ENCODE results near the gene C20orf144.

Gene C20orf144

GRCh38 chr20:33650111-33650752 is 11.9 kb upstream of the C20orf144 start:
- no peak for DNase-seq (ENCODE audit: low read depth)

GRCh38 chr20:33650753-33651561 is 11.2 kb upstream of the C20orf144 start:
- no peak for DNase-seq (ENCODE audit: low read depth)

DNA sequence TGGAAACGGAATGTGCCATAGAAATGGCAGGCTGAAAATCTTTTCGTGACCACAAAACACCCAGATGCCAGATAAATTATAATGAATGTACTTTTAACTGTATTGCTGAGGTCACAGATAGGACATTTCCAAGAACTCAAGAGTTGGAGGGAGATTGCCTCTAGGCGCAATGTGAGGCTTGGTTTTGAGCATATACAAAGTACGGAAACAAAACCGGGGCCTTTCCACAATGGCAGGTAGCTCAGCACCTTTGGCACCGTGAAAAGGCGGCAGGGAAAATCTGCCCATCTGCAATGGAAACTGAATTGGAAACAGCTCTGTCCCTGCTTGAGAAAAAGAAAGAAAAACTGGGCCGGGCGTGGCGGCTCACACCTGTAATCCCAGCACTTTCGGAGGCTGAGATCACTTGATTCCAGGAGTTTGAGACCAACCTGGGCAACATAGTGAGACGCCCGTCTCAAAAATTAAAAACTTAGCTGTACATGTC is 10.5 kb upstream of the C20orf144 start:
- no peak for DNase-seq (ENCODE audit: low read depth)

DNA sequence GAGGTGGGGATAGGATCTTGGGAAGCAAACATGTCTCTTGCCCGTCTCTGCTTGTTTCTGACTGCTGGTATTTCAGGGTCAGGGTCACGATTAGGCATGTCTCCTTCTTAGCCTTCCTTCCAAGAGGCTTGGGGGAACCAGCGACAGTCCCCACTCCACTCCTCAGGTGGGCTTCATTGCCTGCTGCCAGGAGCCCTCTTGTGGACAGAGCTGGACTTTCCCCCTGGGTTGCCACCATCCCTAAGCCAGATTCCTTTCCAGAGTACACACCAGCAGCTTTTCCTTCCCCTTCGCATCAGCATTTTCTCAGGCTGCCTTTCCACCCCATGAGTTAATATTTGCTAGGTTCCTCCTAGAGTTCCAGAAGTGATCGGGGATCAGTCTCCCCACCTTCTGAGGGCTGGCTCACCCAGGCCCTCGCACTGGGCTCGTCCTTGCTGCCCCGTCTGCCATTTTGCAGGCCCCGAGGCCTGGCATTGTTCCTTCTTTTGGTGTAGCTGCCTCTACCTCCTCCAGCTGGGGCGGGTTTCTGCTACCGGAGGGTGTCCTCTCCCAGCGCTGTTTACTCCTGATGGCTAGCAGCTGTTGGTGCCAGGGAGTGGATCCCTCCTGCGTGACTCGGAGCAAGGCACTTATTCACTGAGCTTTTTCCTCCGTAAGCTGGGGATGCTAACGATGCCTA is 8.8 kb upstream of the C20orf144 start:
- DNase-seq (ENCODE audit: low read depth): peak; percentile 62

GRCh38 chr20:33653900-33654596 is 8.1 kb upstream of the C20orf144 start:
- no peak for DNase-seq (ENCODE audit: low read depth)

- no peak for DNase-seq (ENCODE audit: low read depth)
Observed at GRCh38 chr20:33654680-33655161, 7.4 kb upstream of the C20orf144 start.

DNA sequence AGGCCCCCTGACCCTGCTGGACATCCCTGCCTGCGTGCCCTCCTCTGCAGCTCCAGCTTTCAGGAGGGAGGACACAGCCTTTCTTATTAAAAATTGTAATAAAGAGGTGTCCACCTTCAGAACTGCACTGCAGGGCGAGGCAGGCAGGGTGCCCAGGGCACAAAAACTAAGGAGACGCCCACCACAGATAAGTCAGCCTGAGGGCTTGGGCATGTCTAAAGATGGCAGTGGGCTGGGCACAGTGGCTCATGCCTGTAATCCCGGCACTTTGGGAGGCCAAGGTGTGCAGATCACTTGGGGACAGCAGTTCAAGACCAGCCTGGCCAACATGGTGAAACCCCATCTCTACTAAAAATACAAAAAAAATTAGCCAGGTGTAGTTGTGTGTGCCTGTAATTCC is 7.0 kb upstream of the C20orf144 start:
- no peak for DNase-seq (ENCODE audit: low read depth)

GRCh38 chr20:33656010-33656782 is 5.9 kb upstream of the C20orf144 start:
- DNase-seq (ENCODE audit: low read depth): no peak

- no peak for DNase-seq (ENCODE audit: low read depth)
Observed at GRCh38 chr20:33656783-33657703, 5.1 kb upstream of the C20orf144 start.

DNA sequence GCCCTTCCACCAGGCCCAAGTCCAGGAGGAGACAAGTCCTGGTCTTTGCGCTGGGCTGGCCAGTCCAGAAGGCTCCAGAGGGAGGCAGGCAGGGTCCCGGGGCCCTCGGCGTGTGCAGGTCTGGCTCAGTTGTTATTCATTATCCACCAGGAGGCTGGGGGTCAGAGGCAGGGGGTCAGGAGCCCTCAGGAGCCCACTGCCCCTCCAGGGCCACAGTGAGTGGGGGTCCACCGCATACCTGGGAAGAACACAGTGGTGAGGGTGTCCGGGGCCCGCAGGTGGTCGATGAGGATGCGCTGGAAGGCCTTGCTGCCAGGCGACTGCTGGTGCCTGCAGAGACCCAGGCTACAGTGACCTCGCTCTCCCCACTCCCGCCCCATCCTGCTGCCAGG is 4.4 kb upstream of the C20orf144 start:
- no peak for DNase-seq (ENCODE audit: low read depth)

GRCh38 chr20:33658510-33658909 is 3.6 kb upstream of the C20orf144 start:
- no peak for DNase-seq (ENCODE audit: low read depth)

GRCh38 chr20:33658929-33659328 is 3.2 kb upstream of the C20orf144 start:
- DNase-seq (ENCODE audit: low read depth): no peak

- DNase-seq (ENCODE audit: low read depth): no peak
Observed at GRCh38 chr20:33659341-33660034, 2.6 kb upstream of the C20orf144 start.

DNA sequence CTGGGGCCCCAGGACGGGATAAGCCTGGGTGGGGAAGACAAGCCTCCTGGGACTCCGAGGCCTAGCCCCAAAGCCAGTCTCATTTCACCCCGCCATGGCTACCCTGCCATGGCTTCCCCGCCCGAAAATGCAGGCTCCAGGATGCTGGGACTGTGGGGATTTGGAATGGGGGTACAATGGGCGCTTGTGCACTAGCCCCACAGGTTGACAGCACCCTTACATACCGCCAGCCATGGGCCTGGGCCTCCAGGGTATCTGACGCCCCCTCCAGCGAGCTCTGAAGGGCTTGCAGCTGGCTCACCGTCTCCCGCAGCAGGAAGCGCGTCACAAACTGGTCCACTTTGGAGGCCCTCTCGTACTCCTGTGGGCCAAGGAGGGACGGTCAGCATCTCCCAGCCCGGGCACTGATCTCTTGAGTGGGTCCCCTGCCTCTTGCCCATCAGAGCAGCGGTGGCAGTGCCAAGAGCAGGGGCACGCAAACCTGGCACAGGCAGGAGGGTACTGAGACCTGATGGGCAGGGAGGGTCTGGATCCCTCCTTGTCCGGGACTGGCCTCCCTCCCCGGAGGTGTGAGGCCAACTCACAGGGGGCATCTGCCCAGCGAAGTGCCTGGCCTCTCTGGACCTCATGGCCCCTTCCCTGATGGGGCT is 2.0 kb upstream of the C20orf144 start:
- no peak for DNase-seq (ENCODE audit: low read depth)

DNA sequence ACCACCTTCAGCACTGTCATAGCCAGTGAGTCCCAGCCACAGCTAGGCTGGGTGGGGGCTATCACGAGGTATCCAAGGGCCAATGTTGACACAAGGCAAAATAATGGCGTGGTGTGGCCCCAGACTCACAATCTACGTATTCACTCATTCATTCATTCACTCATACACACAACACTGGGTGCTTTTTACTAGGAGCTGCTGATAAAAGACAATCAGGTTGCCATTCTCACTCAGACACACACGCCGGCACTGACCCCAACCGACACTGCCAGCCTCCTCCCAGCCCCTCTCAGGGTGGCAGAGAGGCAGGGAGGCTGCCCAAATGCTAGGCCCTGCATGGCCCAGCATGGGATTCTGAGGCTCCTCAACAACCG is 1.5 kb upstream of the C20orf144 start:
- DNase-seq (ENCODE audit: low read depth): no peak

GRCh38 chr20:33663161-33664084 is 1.3 kb downstream of the C20orf144 start:
- DNase-seq (ENCODE audit: low read depth): peak; percentile 78

GRCh38 chr20:33664085-33664761 is 2.1 kb downstream of the C20orf144 start:
- no peak for DNase-seq (ENCODE audit: low read depth)
